ENCODE data around the gene TOR1AIP2. TPM values are rescaled to one million over a fixed set of nuclear protein-coding genes. Genes with fewer than 3 reads are reported as not detected.
A peak's percentile ranks its signal among the peaks of the same experiment; 100 is the strongest.

The TOR1AIP2 gene
- polyA plus RNA-seq, 1 experiment, result 48.4 TPM

- Histone ChIP-seq H3K4me3 (ENCODE audit: low read depth, low read length) (no peak overlapping the region), H3K9me3 (ENCODE audit: control insufficient read depth, insufficient read depth, low read length) (no peaks in the 10 kb centered on the region; the same call in 1 of the 2 replicates), H3K27ac (ENCODE audit: low read depth, low read length) (no peak overlapping the region), H3K27me3 (ENCODE audit: control insufficient read depth, insufficient read depth, low read length) (peaks cover 15% of the 10 kb centered on the region)
- no peak for TF ChIP-seq CTCF (IDR thresholded peaks at IDR 0.05; ENCODE audit: low read depth, low read length)
- DNase-seq (ENCODE audit: low read depth, low spot score), result no peak
- POLR2A ChIA-PET, result no interaction called here
- CTCF ChIA-PET, result interaction anchor here (2.1 to 7.3 kb wide), 3 partner anchors 10 to 117 kb away, joined by 10 to 97 read pairs (median 77); no protein-coding TSS in a partner anchor
Measured at GRCh38 chr1:179823693-179824092, 53.9 kb downstream of the TOR1AIP2 start.

GRCh38 chr1:179822065-179822464 is 55.5 kb downstream of the TOR1AIP2 start:
- Histone ChIP-seq H3K9me3 (ENCODE audit: control insufficient read depth, insufficient read depth, low read length) (no peaks in the 10 kb centered on the region; the same call in 1 of the 2 replicates), H3K27ac (ENCODE audit: low read depth, low read length) (no peak overlapping the region), H3K27me3 (ENCODE audit: control insufficient read depth, insufficient read depth, low read length) (peaks cover 7% of the 10 kb centered on the region), H3K4me3 (ENCODE audit: low read depth, low read length) (no peak overlapping the region)
- no peak for DNase-seq (ENCODE audit: low read depth, low spot score)
- CTCF ChIA-PET, result interaction anchor here (2.1 to 7.3 kb wide), 3 partner anchors 8 to 116 kb away, joined by 10 to 97 read pairs (median 77); no protein-coding TSS in a partner anchor
- TF ChIP-seq CTCF (IDR thresholded peaks at IDR 0.05; ENCODE audit: low read depth, low read length), result no peak
- POLR2A ChIA-PET, result interaction anchor here (0.7 kb wide), 1 partner anchor 10 kb away, joined by 4 read pairs; no protein-coding TSS in a partner anchor

- Histone ChIP-seq H3K4me3 (ENCODE audit: low read depth, low read length) (no peak overlapping the region), H3K27me3 (ENCODE audit: control insufficient read depth, insufficient read depth, low read length) (peaks cover 7% of the 10 kb centered on the region), H3K9me3 (ENCODE audit: control insufficient read depth, insufficient read depth, low read length) (no peaks in the 10 kb centered on the region; the same call in 1 of the 2 replicates), H3K27ac (ENCODE audit: low read depth, low read length) (no peak overlapping the region)
- no peak for TF ChIP-seq CTCF (IDR thresholded peaks at IDR 0.05; ENCODE audit: low read depth, low read length)
- ChIA-PET POLR2A (interaction anchor here (0.7 kb wide), 1 partner anchor 10 kb away, joined by 4 read pairs; no protein-coding TSS in a partner anchor), CTCF (interaction anchor here (7.3 kb wide), 1 partner anchor 11 kb away, joined by 77 read pairs; no protein-coding TSS in a partner anchor)
- DNase-seq (ENCODE audit: low read depth, low spot score), result no peak
Measured at GRCh38 chr1:179821524-179821923, 56.1 kb downstream of the TOR1AIP2 start.

- Histone ChIP-seq H3K4me3 (ENCODE audit: low read depth, low read length) (no peak overlapping the region), H3K27ac (ENCODE audit: low read depth, low read length) (no peak overlapping the region), H3K27me3 (ENCODE audit: control insufficient read depth, insufficient read depth, low read length) (peaks cover 7% of the 10 kb centered on the region), H3K9me3 (ENCODE audit: control insufficient read depth, insufficient read depth, low read length) (no peaks in the 10 kb centered on the region)
- TF ChIP-seq CTCF (IDR thresholded peaks at IDR 0.05; ENCODE audit: low read depth, low read length), result no peak
- ChIA-PET CTCF (interaction anchor here (7.3 kb wide), 1 partner anchor 10 kb away, joined by 77 read pairs; no protein-coding TSS in a partner anchor), POLR2A (no interaction called here)
- no peak for DNase-seq (ENCODE audit: low read depth, low spot score)
Measured at GRCh38 chr1:179820226-179820970, 57.2 kb downstream of the TOR1AIP2 start.

GRCh38 chr1:179818743-179819173 is 58.8 kb downstream of the TOR1AIP2 start:
- peak overlapping the region; percentile 21 for H3K27ac ChIP-seq (ENCODE audit: low read depth, low read length)
- H3K4me3 ChIP-seq (ENCODE audit: low read depth, low read length), result no peak overlapping the region
- no peak for TF ChIP-seq CTCF (IDR thresholded peaks at IDR 0.05; ENCODE audit: low read depth, low read length)
- peaks cover 10% of the 10 kb centered on the region for H3K27me3 ChIP-seq (ENCODE audit: control insufficient read depth, insufficient read depth, low read length)
- H3K9me3 ChIP-seq (ENCODE audit: control insufficient read depth, insufficient read depth, low read length), result no peaks in the 10 kb centered on the region
- no peak for DNase-seq (ENCODE audit: low read depth, low spot score)
- ChIA-PET POLR2A (interaction anchor here (0.8 kb wide), 1 partner anchor 11 kb away, joined by 3 read pairs; no protein-coding TSS in a partner anchor), CTCF (interaction anchor here (7.3 to 14.7 kb wide), 2 partner anchors 9 to 114 kb away, joined by 77 to 1155 read pairs; no protein-coding TSS in a partner anchor)

Data from AG04450 (cell line).